GM13977 (cell line): ENCODE results near the gene OSBPL2.

ENCODE experiments used
- DNase-seq: peaks from one replicate; pipeline ENCODE4 v3.0.0; 2012; ENCODE audit warnings: low spot score
- CTCF ChIP-seq: IDR thresholded peaks from 2 replicates; pipeline ENCODE4 v1.5.1; 2012; ENCODE audit warnings: mild to moderate bottlenecking, control low read depth; ENCODE audit not compliant: insufficient read depth; ENCODE audit errors: extremely low read depth, missing control alignments
- in situ Hi-C: fragments of 300-500 bp; cut with MboI; formaldehyde crosslinking; loops from one replicate; pipeline ENCODE4 v1.12.0; 2022; ENCODE audit warnings: low sequenced_read_pairs, low pct_unique_long_range_greater_than_20kb, mixed read lengths, inconsistent platforms; ENCODE audit not compliant: unreplicated experiment

The OSBPL2 gene

GRCh38 chr20:62314711-62315302 is 76.5 kb downstream of the OSBPL2 start:
- no peak for DNase-seq
- TF ChIP-seq CTCF: no peak
- in situ Hi-C loops: no loop called here

- no peak for DNase-seq
- in situ Hi-C loops: no loop called here
- TF ChIP-seq CTCF: no peak
Measured at GRCh38 chr20:62315773-62316172, 77.5 kb downstream of the OSBPL2 start.

- in situ Hi-C loops: no loop called here
- no peak for TF ChIP-seq CTCF
- no peak for DNase-seq
Measured at GRCh38 chr20:62316331-62317166, 78.2 kb downstream of the OSBPL2 start.

GRCh38 chr20:62317167-62317655 is 78.9 kb downstream of the OSBPL2 start:
- no peak for TF ChIP-seq CTCF
- DNase-seq: no peak
- in situ Hi-C loops: no loop called here

- peak; percentile 52 for DNase-seq
- in situ Hi-C loops: no loop called here
- no peak for TF ChIP-seq CTCF
Measured at GRCh38 chr20:62318400-62319345, 80.4 kb downstream of the OSBPL2 start.

- in situ Hi-C loops: no loop called here
- no peak for DNase-seq
- no peak for TF ChIP-seq CTCF
Measured at GRCh38 chr20:62319346-62319909, 81.1 kb downstream of the OSBPL2 start.
